Measurements from ENCODE around the gene CIITA.

Gene CIITA

DNA sequence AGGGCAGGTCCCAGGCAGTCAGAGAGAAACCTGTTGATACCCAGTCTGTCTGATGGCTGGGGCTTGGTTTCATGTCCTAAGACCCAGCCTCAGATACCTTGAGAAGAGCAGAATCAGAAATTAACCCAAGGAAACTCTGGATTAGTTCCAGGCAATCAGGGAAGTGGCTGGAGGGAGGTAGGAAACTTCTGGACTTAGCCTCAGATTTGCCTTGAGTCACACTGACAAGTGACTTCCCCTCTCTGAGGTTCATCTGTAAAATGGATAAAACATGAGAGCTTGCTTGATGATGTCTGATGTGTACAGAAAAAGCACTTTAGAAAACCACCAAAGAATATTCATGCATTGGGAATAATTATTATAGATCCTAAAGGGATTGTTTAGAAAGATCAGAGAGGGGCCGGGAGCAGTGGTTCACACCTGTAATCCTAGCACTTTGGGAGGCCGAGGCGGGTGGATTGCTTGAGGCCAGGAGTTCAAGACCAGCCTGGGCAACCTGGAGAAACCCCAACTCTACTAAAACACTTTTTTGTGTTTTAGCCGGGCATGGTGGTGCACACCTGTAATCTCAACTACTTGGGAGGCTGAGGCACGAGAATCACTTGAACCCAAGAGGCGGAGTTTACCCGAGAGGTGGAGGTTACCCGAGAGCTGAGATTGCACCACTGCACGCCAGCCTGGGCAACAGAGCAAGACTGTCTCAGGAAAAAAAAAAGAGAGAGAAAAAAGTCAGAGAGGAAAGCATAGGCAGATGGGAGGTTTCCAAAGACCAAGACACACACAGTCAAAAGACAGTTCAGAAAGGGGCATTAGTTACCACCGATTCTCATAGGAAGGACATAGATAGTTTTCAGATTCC is 3.8 kb downstream of the CIITA start:
- DNase-seq (ENCODE audit: low spot score), result no peak

GRCh38 chr16:10881479-10882030 is 4.6 kb downstream of the CIITA start:
- no peak for DNase-seq (ENCODE audit: low spot score)

GRCh38 chr16:10883004-10883403 is 6.0 kb downstream of the CIITA start:
- DNase-seq (ENCODE audit: low spot score), result no peak

DNA sequence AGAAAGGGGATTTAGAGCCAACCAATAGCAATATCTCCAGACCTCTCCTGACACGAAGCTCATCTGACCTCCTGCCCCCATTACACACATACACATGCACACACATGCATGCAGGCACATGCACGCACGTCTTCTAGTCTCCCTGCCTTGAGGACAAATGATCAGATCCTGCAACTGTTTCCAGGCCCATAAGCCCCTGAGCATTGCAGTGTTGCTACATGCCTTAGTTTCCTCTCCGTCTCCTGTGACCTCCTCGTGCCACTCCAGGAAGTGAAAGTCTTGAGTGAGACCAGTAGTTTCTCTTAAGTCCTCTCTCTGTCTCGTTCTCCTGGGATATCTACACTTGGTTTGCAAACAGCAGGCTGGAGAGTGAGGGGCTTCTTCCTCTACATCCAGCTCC is 8.2 kb downstream of the CIITA start:
- no peak for DNase-seq (ENCODE audit: low spot score)

DNA sequence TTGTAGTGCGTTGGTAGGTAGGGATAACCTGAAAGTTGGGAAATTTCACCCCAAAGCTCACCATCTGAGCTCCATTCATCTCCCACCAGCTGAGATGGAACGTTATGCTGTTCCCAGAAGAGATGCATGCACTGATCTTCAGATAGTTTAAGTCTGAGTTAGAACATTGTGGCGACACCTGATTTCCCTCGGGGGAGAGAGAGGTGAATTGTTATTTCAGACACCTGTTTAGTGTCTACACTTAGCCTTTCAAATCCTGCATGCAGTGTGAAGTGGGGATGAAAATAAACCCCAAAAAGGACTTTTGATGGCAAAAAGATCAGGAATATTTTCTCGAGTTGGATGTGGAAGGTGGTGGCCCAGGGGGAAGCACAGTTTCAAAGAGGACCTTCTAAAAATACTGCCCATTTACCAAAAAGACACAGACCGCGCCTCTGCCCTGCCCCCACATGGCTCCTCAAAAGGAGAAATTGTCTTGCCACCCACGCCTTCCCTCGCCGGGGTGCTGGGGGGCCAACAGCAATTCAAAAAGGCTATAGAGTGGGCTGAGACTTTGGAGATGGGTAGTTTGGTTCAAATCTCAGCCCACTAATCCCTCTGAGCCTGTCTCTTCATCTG is 11.4 kb downstream of the CIITA start:
- no peak for DNase-seq (ENCODE audit: low spot score)

DNA sequence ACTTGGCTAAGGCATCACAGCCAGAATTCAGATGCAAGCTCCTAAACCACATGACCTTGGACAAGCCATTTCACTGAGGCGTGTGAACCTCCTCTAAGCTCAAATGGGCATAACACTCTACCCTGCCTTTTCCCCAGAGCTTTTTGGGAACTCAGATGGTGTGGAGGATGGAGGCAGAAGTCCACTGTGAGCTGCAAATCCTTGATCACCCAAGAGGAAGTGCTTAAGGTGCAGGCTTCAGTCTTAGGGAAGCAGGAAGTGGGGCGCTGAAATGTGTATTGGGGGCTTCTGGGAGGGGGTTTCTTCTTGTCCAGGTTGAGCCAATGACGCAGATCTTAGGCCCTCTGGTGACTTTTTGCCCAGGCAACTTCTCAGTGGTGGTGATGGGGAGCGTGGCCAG is 12.9 kb downstream of the CIITA start:
- no peak for DNase-seq (ENCODE audit: low spot score)

DNA sequence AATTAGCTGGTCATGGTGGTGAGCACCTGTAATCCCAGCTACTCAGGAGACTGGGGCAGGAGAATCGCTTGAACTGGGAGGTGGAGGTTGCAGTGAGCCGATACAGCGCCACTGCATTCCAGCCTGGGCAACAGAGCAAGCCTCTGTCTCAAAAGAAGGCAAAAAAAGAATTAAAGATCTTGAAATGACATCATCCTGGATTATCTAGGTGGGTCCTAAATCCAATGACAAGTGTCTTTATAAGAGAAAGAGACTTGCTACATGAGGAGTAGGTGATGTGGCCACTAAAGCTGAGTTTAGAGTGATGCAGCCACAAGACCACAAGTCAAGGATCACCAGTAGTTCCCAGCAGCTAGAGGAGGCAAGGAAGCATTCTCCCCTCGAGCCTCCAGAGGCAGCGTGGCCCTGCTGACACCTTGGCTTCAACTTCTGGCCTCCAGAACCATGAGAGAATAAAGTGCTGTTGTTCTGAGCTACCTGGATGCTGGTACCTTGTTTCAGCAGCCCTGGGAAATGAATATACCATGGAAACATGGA is 15.8 kb downstream of the CIITA start:
- no peak for DNase-seq (ENCODE audit: low spot score)

DNA sequence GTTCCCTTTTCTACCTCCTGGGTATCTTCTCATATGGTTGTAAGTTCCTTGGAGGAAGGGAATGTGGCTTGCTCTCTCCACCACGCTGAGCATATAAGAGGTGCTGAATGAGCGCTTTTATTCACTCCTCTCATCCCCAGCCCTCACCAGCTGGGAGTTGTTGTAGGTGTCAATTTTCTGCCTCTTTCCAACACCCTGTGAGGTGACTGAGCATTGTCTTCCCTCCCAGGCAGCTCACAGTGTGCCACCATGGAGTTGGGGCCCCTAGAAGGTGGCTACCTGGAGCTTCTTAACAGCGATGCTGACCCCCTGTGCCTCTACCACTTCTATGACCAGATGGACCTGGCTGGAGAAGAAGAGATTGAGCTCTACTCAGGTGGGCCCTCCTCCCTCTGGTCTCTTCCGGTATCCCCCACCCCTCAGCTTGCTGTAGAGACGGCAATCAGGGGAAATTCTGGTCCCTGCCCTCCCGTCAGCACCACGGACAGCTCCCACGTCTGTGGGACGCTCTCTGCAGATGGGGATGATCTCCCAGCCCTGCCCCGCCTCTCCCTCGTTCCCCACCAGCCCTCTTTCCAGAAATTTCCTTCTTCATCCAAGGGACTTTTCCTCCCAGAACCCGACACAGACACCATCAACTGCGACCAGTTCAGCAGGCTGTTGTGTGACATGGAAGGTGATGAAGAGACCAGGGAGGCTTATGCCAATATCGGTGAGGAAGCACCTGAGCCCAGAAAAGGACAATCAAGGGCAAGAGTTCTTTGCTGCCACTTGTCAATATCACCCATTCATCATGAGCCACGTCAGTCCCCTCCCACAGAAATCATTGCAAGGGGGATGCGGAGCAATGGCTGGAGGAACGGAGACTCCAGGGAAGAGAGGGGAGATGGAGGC is 18.3 kb downstream of the CIITA start:
- DNase-seq (ENCODE audit: low spot score), result peak; percentile 44

DNA sequence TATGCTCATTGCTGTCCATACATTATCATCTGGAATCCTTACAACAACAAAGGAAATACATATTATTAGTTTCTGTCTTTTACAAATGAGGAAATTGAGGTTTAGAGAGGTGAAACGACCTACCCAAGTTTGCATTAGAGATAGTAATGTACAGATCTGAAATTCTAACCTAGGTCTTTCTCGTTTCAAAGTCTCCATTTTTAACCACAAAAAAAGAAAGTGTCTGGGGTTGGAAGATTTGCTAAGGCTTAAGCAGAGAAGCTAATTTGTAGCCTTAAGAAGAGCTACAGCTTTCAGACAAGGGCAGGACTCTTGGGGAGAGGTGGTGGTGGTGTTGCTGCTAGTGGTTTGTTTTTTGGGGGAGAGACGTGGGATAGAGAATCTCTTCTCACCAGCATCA is 19.2 kb downstream of the CIITA start:
- DNase-seq (ENCODE audit: low spot score), result no peak

GRCh38 chr16:10896723-10897122 is 19.7 kb downstream of the CIITA start:
- DNase-seq (ENCODE audit: low spot score), result no peak

GRCh38 chr16:10897134-10897533 is 20.1 kb downstream of the CIITA start:
- no peak for DNase-seq (ENCODE audit: low spot score)

GRCh38 chr16:10902999-10903398 is 26.0 kb downstream of the CIITA start:
- no peak for DNase-seq (ENCODE audit: low spot score)

- DNase-seq (ENCODE audit: low spot score), result no peak
Observed at GRCh38 chr16:10906482-10906881, 29.5 kb downstream of the CIITA start.

GRCh38 chr16:10906914-10907756 is 30.1 kb downstream of the CIITA start:
- DNase-seq (ENCODE audit: low spot score), result no peak

DNA sequence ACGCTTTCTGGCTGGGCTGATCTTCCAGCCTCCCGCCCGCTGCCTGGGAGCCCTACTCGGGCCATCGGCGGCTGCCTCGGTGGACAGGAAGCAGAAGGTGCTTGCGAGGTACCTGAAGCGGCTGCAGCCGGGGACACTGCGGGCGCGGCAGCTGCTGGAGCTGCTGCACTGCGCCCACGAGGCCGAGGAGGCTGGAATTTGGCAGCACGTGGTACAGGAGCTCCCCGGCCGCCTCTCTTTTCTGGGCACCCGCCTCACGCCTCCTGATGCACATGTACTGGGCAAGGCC is 30.7 kb downstream of the CIITA start:
- DNase-seq (ENCODE audit: low spot score), result no peak

GRCh38 chr16:10911267-10911666 is 34.3 kb downstream of the CIITA start:
- no peak for DNase-seq (ENCODE audit: low spot score)

DNA sequence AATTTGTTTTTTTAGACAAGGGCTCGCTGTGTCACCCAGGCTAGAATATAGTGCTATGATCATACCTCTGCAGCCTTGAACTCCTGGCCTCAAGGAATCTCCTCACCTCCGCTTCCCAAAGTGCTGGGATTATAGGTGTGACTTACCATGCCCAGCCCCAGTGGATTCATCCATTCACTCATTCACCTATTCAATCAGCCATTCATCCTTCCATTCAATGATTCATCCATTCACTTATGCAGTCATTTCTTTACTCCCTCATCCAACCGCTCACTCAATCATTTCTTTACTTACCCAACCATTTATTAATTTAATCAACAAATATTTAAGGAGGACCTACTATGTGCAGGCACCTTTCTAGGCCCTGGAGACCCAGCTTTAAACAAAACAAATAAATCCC is 39.5 kb downstream of the CIITA start:
- DNase-seq (ENCODE audit: low spot score), result no peak

DNA sequence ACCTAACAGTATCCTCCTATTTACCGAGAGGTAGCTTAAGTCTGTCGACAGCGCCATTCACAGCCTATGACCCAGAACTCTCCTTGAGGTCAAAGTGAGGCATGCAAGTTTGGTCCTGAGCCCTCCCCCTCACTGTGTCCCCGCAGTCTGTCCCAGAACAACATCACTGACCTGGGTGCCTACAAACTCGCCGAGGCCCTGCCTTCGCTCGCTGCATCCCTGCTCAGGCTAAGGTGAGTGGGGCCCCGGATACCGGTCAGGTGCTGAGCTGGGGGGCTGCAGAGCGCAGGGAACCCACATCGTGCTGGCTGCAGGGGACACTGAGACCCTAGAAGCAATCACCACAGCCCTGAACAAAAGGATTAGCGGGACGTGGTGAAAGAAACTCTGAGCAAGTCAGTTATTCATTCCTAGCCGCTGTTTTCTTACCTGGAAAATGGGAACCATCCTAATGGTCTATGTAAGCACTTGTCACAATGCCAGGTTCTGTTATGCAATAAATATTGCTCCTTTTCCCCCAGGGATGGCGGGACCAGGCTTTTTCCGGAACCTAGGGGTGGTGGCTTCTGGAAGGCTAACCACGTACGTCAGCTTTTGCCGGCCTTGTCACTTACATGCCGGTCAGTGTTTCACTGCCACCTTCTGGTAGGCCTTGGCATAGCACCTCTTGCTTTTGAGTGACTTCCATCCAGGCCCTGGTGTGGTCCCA is 41.4 kb downstream of the CIITA start:
- peak; percentile 89 for DNase-seq (ENCODE audit: low spot score)

GRCh38 chr16:10919003-10919351 is 42.0 kb downstream of the CIITA start:
- DNase-seq (ENCODE audit: low spot score), result no peak

GRCh38 chr16:10920726-10921427 is 43.9 kb downstream of the CIITA start:
- DNase-seq (ENCODE audit: low spot score), result no peak

Measured in hepatic stellate cell (primary cell).